Hepatocyte (in vitro differentiated cells): Measurements from ENCODE around the gene ZBTB26. TPM values are rescaled to one million over a fixed set of nuclear protein-coding genes. Genes with fewer than 3 reads are reported as not detected.
"Not testable (repeated sequence)": the region's sequence is repeated elsewhere in the genome, so short reads cannot be mapped to it uniquely, and the experiment has no call there.

ENCODE experiments used
- DNase-seq: peaks from one replicate; pipeline ENCODE4 v3.0.0-alpha.2; 2016; ENCODE audit warnings: low spot score
- H2AFZ ChIP-seq: fragments of 200-600 bp; sonication (generic); 2 replicates; pipeline ENCODE4 v1.6.0; 2016; ENCODE audit warnings: antibody characterized with exemption, mild to moderate bottlenecking
- H3K27ac ChIP-seq: fragments of 200-600 bp; sonication (generic); 2 replicates; pipeline ENCODE4 v1.5.1; 2016; ENCODE audit warnings: mild to moderate bottlenecking
- H3K27me3 ChIP-seq: fragments of 200-600 bp; sonication (generic); 2 replicates; pipeline ENCODE4 v1.6.1; 2016
- H3K36me3 ChIP-seq: fragments of 200-600 bp; sonication (generic); replicated peaks from 2 replicates; pipeline ENCODE4 v1.5.1; 2016; ENCODE audit warnings: low read depth; ENCODE audit not compliant: insufficient read depth
- H3K4me1 ChIP-seq: fragments of 200-600 bp; sonication (generic); 2 replicates; pipeline ENCODE4 v1.5.1; 2016; ENCODE audit warnings: mild to moderate bottlenecking, moderate library complexity; ENCODE audit not compliant: insufficient read depth
- H3K4me2 ChIP-seq: fragments of 200-600 bp; sonication (generic); 2 replicates; pipeline ENCODE4 v1.6.0; 2016
- H3K4me3 ChIP-seq: fragments of 200-600 bp; sonication (generic); 2 replicates; pipeline ENCODE4 v1.5.1; 2016; ENCODE audit warnings: mild to moderate bottlenecking
- H3K79me2 ChIP-seq: fragments of 200-600 bp; sonication (generic); 2 replicates; pipeline ENCODE4 v1.6.0; 2017; ENCODE audit warnings: mild to moderate bottlenecking
- H3K9me2 ChIP-seq: fragments of 200-600 bp; sonication (generic); replicated peaks from 2 replicates; pipeline ENCODE4 v1.6.0; 2017; ENCODE audit warnings: mild to moderate bottlenecking; ENCODE audit not compliant: insufficient read depth
- H3K9me3 ChIP-seq: fragments of 200-600 bp; sonication (generic); 2 replicates; pipeline ENCODE4 v1.5.1; 2016; ENCODE audit warnings: low read depth, mild to moderate bottlenecking
- H4K20me1 ChIP-seq: fragments of 200-600 bp; sonication (generic); 2 replicates; pipeline ENCODE4 v1.6.0; 2016; ENCODE audit warnings: mild to moderate bottlenecking; ENCODE audit not compliant: insufficient read depth, poor library complexity, severe bottlenecking
- CTCF ChIP-seq: fragments of 200-600 bp; sonication (generic); IDR thresholded peaks from 2 replicates; pipeline ENCODE4 v1.5.1; 2016; ENCODE audit warnings: antibody characterized with exemption, mild to moderate bottlenecking; ENCODE audit not compliant: poor library complexity
- EZH2 ChIP-seq: fragments of 200-600 bp; sonication (generic); IDR thresholded peaks from 2 replicates; pipeline ENCODE4 v1.6.1; 2016; ENCODE audit warnings: antibody characterized with exemption, mild to moderate bottlenecking, borderline replicate concordance
- EZH2phosphoT487 ChIP-seq: fragments of 200-600 bp; sonication (generic); IDR thresholded peaks from one replicate; pipeline ENCODE4 v1.6.1; 2018; ENCODE audit warnings: antibody characterized with exemption, mild to moderate bottlenecking, low read depth, moderate library complexity; ENCODE audit not compliant: unreplicated experiment, severe bottlenecking
- WGBS: methylation state at CpG from one replicate; pipeline ENCODE4 v1.1.6; 2016; ENCODE audit warnings: low lambda C conversion rate; ENCODE audit errors: missing lambda C conversion rate; 5-methylcytosine and 5-hydroxymethylcytosine counted together
- polyA plus RNA-seq: library from polyadenylated mRNA; unstranded; fragments of >200 nt; fragmentation: Nextera tagmentation; extraction: Ambion mirVana; gene quantifications from 2 replicates; pipeline ENCODE4 v1.2.1, GENCODE V29; 2016
- small RNA-seq: library from RNA; depleted of rRNA; stranded (forward); fragments of <200 nt; gene quantifications from one replicate; pipeline ENCODE3, GENCODE V24; 2014
- total RNA-seq: library from RNA; depleted of rRNA; stranded (reverse); fragments of >200 nt; gene quantifications from 2 replicates; pipeline ENCODE4 v1.2.3, GENCODE V29; 2014

Gene ZBTB26
- total and polyA plus RNA-seq, 2 experiments from 2014 or later = 2.9 to 7.7 TPM

DNA sequence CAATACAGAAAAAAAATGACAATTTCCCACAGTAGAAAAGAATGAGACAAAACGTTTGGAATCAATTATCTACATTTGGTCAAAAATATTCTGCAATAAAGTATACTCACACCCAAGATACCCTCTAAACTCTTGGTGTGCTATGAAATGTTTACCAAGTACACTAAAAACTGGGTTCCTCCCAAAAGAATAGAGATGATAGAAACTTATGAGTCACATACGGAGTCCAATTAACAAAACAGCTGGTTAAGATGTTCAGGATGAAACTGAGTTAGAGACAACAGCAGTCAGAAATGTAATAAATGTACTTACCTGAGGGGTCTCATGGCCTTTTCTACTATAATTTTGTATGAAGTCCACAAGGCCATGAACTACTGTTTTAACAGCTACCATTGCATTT, 51.9 kb downstream of the ZBTB26 start:
- Histone ChIP-seq H3K27me3 (no peaks in the 10 kb centered on the region), H3K36me3 (peaks cover 10% of the 10 kb centered on the region), H3K4me3 (no peak overlapping the region), H3K79me2 (peaks cover 4% of the 10 kb centered on the region), H2AFZ (no peak overlapping the region), H3K9me2 (no peaks in the 10 kb centered on the region), H3K4me2 (no peak overlapping the region), H3K27ac (no peak overlapping the region), H4K20me1 (no peaks in the 10 kb centered on the region), H3K4me1 (no peaks in the 10 kb centered on the region), H3K9me3 (no peaks in the 10 kb centered on the region)
- WGBS = 84% methylated on average over 2 of the region's 2 CpGs
- TF ChIP-seq EZH2 (no peak), CTCF (no peak), EZH2phosphoT487 (no peak)
- no peak for DNase-seq

DNA sequence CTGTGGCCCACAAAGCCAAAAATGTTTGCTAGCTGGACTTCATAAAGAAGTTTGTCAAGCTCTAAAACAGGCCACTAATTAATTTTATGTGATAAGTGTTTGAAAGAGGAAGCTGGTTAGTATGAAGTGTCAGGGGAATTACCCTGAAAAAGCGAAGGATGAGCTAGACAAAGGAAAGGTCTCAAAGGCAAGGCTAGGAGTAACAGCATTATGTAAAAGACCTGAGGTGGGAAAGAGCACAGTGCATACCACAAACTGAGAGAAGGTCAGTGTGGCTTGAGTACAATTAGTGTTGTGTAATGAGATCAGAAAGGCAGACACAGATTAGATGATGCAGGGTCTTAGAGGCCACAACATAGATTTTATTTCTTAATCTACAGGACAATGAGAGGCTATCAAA, 55.8 kb downstream of the ZBTB26 start:
- Histone ChIP-seq H2AFZ (no peak overlapping the region), H3K79me2 (peaks cover 8% of the 10 kb centered on the region), H3K9me3 (no peaks in the 10 kb centered on the region), H3K9me2 (no peaks in the 10 kb centered on the region), H3K4me2 (no peak overlapping the region), H4K20me1 (no peaks in the 10 kb centered on the region), H3K27me3 (no peaks in the 10 kb centered on the region), H3K27ac (no peak overlapping the region), H3K36me3 (peaks cover 5% of the 10 kb centered on the region), H3K4me1 (no peaks in the 10 kb centered on the region), H3K4me3 (no peak overlapping the region)
- WGBS = 91% methylated on average over 1 of the region's 1 CpG
- no peak for TF ChIP-seq CTCF
- no peak for TF ChIP-seq EZH2phosphoT487
- no peak for TF ChIP-seq EZH2
- no peak for DNase-seq

- not testable (repeated sequence) for H3K79me2 ChIP-seq, H4K20me1 ChIP-seq
Measured at GRCh38 chr9:122867276-122867675, 64.0 kb downstream of the ZBTB26 start.

DNA sequence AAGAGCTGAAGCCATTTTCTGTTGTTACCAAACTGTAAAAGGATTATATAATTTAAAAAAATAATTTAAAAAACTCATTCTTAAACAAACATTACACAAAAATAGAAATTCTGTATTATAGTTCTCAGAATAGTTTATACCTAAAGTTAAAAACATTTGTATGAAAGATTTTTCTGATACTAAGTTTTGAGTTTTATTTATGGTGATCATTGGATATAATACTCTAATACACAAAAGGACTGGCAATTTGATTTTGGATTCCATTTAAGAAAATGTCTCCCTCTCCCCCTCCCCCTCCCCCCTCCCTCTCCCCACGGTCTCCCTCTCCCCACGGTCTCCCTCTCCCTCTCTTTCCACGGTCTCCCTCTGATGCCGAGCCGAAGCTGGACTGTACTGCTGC, 65.2 kb downstream of the ZBTB26 start:
- H2AFZ ChIP-seq = no peak overlapping the region
- no peak overlapping the region for H3K27ac ChIP-seq
- no peak overlapping the region for H3K4me2 ChIP-seq
- no peaks in the 10 kb centered on the region for H3K36me3 ChIP-seq
- no peaks in the 10 kb centered on the region for H4K20me1 ChIP-seq
- no peak overlapping the region for H3K4me3 ChIP-seq
- no peaks in the 10 kb centered on the region for H3K9me3 ChIP-seq
- H3K79me2 ChIP-seq = no peaks in the 10 kb centered on the region
- no peaks in the 10 kb centered on the region for H3K27me3 ChIP-seq
- no peak for DNase-seq
- WGBS = no CpG with 5 or more reads among the region's 5 CpGs
- TF ChIP-seq EZH2 = no peak
- no peak for TF ChIP-seq CTCF
- TF ChIP-seq EZH2phosphoT487 = no peak
- no peaks in the 10 kb centered on the region for H3K9me2 ChIP-seq
- no peaks in the 10 kb centered on the region for H3K4me1 ChIP-seq

More at GRCh38 chr9:122867276-122867675, 64.0 kb downstream of the ZBTB26 start:
- DNase-seq, H3K27ac ChIP-seq, H3K9me2 ChIP-seq, H3K4me2 ChIP-seq, H3K9me3 ChIP-seq, H3K4me3 ChIP-seq, H2AFZ ChIP-seq, H3K36me3 ChIP-seq, H3K27me3 ChIP-seq, H3K4me1 ChIP-seq: not testable (repeated sequence)
- WGBS = no CpG with 5 or more reads among the region's 27 CpGs

Small RNAs within 50 kb of the gene (small RNA-seq; reads per million reads assigned to genes)
- gene RNY1P15 (not detected), gene SNORD90 (3,435 reads per million, percentile 100 among the genes with 10 or more reads in this experiment)

Other genes with a start within 250 kb of the ZBTB26 start
- not detected in 2 replicates for gene OR1L4, start 207.5 kb downstream of the ZBTB26 start, total RNA-seq
- gene OR1L4, start 207.5 kb downstream of the ZBTB26 start, polyA plus RNA-seq = not detected in 2 replicates
- not detected in 2 replicates for gene OR1L6, start 189.2 kb downstream of the ZBTB26 start, total RNA-seq
- not detected in 2 replicates for gene OR1L6, start 189.2 kb downstream of the ZBTB26 start, polyA plus RNA-seq
- not detected in 2 replicates for gene OR5C1, start 142.6 kb downstream of the ZBTB26 start, total RNA-seq
- not detected in 2 replicates for gene OR5C1, start 142.6 kb downstream of the ZBTB26 start, polyA plus RNA-seq
- gene OR1K1, start 131.4 kb downstream of the ZBTB26 start, total RNA-seq = not detected in 2 replicates
- not detected in 2 replicates for gene OR1K1, start 131.4 kb downstream of the ZBTB26 start, polyA plus RNA-seq
- gene PDCL, start 102.9 kb downstream of the ZBTB26 start, total RNA-seq = 24.8 and 28.1 TPM in 2 replicates
- gene PDCL, start 102.9 kb downstream of the ZBTB26 start, polyA plus RNA-seq = 11.8 and 16.1 TPM in 2 replicates
- 42.7 and 43.7 TPM in 2 replicates for gene RC3H2, start 26.2 kb downstream of the ZBTB26 start, total RNA-seq
- gene RC3H2, start 26.2 kb downstream of the ZBTB26 start, polyA plus RNA-seq = 17.8 and 22.3 TPM in 2 replicates
- gene ZBTB6, start 18.2 kb downstream of the ZBTB26 start, total RNA-seq = 12.0 and 13.8 TPM in 2 replicates
- 1.9 and 2.4 TPM in 2 replicates for gene ZBTB6, start 18.2 kb downstream of the ZBTB26 start, polyA plus RNA-seq
- 47.4 and 58.4 TPM in 2 replicates for gene RABGAP1, start 9.5 kb upstream of the ZBTB26 start, total RNA-seq
- gene RABGAP1, start 9.5 kb upstream of the ZBTB26 start, polyA plus RNA-seq = 23.7 and 26.8 TPM in 2 replicates
- 0.50 and 2.2 TPM in 2 replicates for gene GPR21, start 102.2 kb upstream of the ZBTB26 start, total RNA-seq
- gene GPR21, start 102.2 kb upstream of the ZBTB26 start, polyA plus RNA-seq = 0.75 TPM in 1 of 2 replicates, not detected in the other